ENCODE measurements around the gene SMAD1.

Gene SMAD1

GRCh38 chr4:145481164-145481941 lies at the start of gene SMAD1:
TSS of gene SMAD1 (plus strand) at chr4:145481853. CDS start at chr4:145514614, 32,761 bp downstream.
- peak; percentile 52 to 60 for DNase-seq

- no peak for DNase-seq
Measured at GRCh38 chr4:145433684-145434083, 48.0 kb upstream of the SMAD1 start.

- DNase-seq = no peak
Measured at GRCh38 chr4:145435646-145436045, 46.0 kb upstream of the SMAD1 start.

GRCh38 chr4:145436114-145436513 lies 45.5 kb upstream of the SMAD1 start:
- no peak for DNase-seq

GRCh38 chr4:145436796-145437195 lies 44.9 kb upstream of the SMAD1 start:
- DNase-seq = no peak

GRCh38 chr4:145437466-145437865 lies 44.2 kb upstream of the SMAD1 start:
- no peak for DNase-seq

- DNase-seq = no peak
Measured at GRCh38 chr4:145438298-145438697, 43.4 kb upstream of the SMAD1 start.

- no peak for DNase-seq
Measured at GRCh38 chr4:145440292-145441007, 41.2 kb upstream of the SMAD1 start.

GRCh38 chr4:145446184-145446583 lies 35.5 kb upstream of the SMAD1 start:
- no peak for DNase-seq

GRCh38 chr4:145451895-145452294 lies 29.8 kb upstream of the SMAD1 start:
- DNase-seq = no peak

- DNase-seq = no peak
Measured at GRCh38 chr4:145452447-145453162, 29.0 kb upstream of the SMAD1 start.

- no peak for DNase-seq
Measured at GRCh38 chr4:145453163-145453520, 28.5 kb upstream of the SMAD1 start.

GRCh38 chr4:145473203-145473602 lies 8.4 kb upstream of the SMAD1 start:
- DNase-seq = no peak

- no peak for DNase-seq
Measured at GRCh38 chr4:145480257-145480656, 1.4 kb upstream of the SMAD1 start.

GRCh38 chr4:145481942-145482208 lies 222 bp downstream of the SMAD1 start:
- DNase-seq = no peak

- peak; percentile 76 to 83 for DNase-seq
Measured at GRCh38 chr4:145482209-145483037, 770 bp downstream of the SMAD1 start.

- no peak for DNase-seq
Measured at GRCh38 chr4:145483514-145483913, 1.9 kb downstream of the SMAD1 start.

GRCh38 chr4:145484225-145484846 lies 2.7 kb downstream of the SMAD1 start:
- no peak for DNase-seq

GRCh38 chr4:145485120-145485519 lies 3.5 kb downstream of the SMAD1 start:
- DNase-seq = no peak

- DNase-seq = no peak
Measured at GRCh38 chr4:145486603-145487002, 5.0 kb downstream of the SMAD1 start.

- DNase-seq = peak; percentile 10 to 31
Measured at GRCh38 chr4:145487631-145488030, 6.0 kb downstream of the SMAD1 start.

GRCh38 chr4:145488310-145488709 lies 6.7 kb downstream of the SMAD1 start:
- DNase-seq = no peak

GRCh38 chr4:145489556-145489955 lies 7.9 kb downstream of the SMAD1 start:
- DNase-seq = no peak
